GM21737 (cell line): ENCODE measurements around the gene SPOCD1.

Experiments used
- ATAC-seq: cut with Tn5 transposase; IDR thresholded peaks from one replicate; pipeline ENCODE4 v1.9.1; 2021; ENCODE audit warnings: mild to moderate bottlenecking, moderate library complexity; ENCODE audit not compliant: unreplicated experiment

Gene SPOCD1

DNA sequence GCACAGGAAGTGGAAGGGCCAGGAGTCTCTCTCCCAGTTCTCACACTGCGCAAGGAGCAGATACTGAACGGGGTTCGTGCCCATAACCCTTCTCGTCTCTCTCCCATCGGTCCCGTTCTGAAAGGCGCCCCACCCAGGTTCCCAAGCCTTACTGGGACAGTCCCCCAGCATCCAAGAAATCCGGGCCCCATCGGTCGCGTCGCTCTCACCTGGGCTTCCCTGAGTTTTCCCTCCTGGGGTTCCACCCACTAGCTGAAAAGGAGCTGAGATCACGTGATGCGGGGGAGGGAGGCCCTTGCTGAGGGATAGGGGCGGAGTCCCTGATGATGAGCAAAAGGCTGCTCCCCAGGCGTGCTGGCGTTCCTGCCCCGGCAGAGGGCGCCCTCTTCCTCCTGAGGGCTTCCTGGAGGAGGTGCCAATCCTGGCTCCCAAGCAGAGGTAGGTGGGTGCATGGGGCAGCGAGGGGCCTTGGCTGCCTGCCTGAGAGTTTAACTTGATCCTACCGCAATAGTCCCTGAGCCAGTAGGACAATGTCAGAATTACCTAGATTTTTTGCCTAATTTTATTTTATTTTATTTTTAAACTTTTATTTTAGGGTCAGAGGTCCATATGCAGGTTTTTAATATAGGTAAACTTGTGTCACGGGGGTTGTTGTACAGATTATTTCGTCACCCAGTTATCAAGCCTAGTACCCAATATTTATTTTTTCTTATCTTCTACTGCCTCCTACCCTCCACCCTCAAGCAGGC lies at the start of gene SPOCD1:
SPOCD1 (minus strand) TSS at position 271 of the 749 bp plus-strand sequence. CDS start 689 bp downstream, outside the sequence.
- ATAC-seq: no peak

GRCh38 chr1:31862071-31862470 lies 46.2 kb upstream of the SPOCD1 start:
- ATAC-seq: no peak

GRCh38 chr1:31861346-31861745 lies 45.5 kb upstream of the SPOCD1 start:
- ATAC-seq: no peak

DNA sequence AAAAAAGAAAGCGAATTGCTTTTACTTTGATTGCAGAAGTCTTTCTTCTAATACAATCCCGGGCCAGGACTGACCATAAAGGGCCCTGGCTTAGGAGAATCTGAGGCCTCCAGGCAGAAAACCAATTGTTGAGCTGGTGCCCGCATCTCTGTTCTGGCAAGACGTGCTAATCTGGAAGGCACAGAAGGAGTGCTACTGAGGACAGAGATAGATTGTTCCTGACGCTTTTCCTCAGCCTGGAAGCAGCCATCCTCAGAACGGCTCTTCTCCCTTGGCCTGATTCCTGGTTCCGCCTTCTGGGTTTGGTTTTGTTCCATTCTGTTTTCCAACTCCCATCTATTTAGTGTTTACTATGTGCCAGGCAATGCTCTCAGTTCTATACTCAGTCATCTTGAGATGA lies 44.8 kb upstream of the SPOCD1 start:
- ATAC-seq: no peak

DNA sequence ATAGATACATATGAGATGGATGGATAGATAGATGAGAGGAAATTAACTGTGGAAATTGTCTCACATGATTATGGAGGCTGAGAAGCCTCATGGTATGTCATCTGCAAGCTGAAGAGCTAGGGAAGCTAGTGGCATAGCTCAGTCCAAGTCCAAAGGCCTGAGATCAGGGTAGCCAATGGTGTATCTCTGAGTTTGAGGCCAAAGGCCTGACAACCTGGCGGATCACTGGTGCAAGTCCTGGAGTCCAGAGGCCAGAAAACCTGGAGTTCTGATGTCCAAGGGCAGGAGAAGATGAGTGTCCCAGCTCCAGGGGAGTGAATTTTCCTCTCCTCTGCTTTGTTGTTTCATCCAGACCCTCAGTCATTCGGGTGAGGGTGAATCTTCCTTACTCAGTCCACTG lies 43.9 kb upstream of the SPOCD1 start:
- ATAC-seq: no peak

DNA sequence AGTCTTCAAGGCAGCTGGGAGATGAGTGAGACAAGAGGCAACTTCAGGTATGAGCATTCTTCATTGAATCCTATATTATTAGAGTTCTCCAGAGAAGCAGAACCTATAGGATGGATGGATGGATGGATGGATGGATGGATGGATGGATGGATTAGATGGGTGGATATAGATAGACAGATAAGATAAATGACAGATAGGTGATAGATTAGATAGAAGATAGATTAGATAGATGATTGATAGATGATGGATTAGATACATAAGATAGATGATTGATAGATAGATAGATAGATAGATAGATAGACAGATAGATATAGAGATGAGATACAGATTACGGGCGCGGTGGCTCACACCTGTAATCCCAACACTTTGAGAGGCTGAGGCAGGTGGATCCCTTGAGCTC lies 43.2 kb upstream of the SPOCD1 start:
- no peak for ATAC-seq

DNA sequence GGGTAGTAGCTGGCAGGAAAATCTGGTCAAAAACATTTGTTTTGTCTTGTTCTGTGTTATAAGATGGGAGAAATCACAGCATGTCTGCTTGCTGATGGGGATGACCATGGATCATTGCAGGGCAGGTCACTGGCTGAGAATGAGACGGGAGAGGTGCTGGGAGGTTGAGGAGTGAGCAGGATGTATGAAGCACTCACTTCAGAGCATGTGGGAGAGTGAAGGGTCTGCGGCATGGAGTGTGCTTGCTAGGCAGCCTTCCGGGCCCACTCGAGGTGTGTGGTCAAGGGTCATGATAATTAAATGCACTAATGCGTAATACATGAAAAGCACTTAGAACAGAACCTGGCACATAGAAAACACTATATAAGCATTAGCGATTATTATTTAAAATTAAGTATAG lies 42.0 kb upstream of the SPOCD1 start:
- ATAC-seq: no peak

DNA sequence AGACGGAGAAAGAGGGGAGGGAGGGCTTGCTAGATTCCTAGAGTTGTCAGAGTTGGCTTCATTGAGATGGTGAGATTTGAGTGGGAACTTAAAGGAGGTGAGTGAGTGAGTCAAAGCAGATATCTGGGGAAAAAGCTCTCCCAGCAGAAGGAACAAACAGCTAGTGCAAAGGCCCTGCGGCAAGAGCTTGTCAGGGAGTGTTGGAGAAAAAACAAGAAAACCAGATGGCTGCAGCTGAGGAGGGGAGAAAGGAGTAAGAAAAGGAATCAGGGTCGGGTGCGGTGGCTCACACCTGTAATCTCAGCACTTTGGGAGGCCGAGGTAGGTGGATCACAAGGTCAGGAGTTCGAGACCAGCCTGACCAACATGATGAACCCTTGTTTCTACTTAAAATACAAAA lies 40.3 kb upstream of the SPOCD1 start:
- no peak for ATAC-seq

DNA sequence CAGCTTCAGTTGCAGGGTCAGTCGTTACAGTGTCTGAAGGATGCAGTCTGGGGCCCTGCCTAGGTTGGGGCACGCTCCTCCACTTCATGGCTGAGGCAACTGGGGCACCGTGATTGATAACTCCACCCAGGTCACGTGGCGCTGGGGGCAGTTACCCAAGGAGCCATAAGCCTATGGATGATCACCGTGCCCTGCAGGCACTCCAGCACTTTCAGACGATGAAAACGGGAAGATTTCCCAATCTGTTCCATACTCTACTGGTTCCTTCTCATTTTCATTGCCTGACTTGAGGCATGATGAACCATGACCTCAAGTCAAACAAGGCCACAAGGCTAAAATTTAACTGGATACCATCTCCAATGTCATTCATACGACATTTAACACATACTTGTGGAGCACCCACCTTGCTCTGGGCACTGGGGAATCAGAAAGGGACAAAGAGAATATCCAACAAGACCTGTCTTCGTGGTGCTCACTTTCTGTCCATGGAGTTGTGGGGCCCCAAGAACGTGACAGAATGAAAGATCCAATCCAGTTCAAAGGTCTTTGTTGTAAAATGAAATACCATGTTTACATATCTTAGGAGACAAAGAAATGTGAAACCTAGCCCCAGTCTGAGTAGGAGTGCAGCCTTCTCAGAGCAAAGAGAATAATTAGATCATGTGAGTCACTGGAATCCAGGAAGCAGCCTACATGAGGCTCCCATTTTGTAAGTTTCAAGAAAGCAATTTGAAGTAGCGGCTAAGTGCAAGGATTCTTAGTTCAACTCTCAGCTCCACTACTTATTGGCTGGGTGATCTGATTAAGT lies 39.4 kb upstream of the SPOCD1 start:
- ATAC-seq: no peak

GRCh38 chr1:31849653-31850052 lies 33.8 kb upstream of the SPOCD1 start:
- ATAC-seq: no peak

DNA sequence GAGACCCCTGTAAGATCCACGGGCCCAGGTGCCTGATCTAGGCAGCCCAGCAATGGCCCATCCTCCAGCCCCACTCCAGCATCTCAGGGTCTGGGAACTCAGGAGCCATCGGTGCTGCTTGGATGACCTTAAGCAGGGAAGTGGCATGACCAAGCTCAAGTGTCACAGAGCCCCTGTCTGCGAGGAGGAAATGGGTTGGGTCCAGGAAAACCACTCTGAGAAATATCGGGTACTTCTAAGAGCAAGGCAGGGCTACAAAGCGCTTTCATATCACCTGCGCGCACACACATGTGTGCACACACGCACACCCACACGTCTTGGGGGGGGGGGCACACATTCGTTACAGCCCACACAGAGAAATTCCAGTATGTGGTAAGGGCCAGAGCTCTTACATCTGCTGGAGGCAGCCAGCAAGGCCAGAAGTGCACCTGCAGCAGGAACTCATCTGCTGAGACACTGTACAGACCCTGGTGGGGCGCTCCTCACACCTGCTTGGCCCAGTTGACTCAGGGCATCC lies 32.6 kb upstream of the SPOCD1 start:
- ATAC-seq: no peak

DNA sequence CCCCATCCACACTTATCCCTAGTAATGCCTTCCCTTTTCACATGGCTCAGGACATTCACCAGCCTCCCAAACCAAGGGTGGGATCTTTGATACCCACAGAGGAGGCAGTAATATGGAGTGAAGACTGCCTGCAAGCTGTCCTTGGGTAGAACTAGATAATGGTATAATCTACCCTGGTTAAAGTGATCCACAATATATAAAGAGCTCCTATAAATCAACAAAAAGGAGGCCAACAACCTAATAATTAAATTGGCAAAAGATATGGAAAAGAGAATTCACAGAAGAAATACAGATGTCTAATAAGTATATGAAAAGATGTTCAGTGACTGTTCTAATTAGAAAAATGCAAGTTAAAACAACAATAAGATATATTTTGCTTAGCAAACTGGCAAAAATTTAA lies 30.7 kb upstream of the SPOCD1 start:
- ATAC-seq: no peak

DNA sequence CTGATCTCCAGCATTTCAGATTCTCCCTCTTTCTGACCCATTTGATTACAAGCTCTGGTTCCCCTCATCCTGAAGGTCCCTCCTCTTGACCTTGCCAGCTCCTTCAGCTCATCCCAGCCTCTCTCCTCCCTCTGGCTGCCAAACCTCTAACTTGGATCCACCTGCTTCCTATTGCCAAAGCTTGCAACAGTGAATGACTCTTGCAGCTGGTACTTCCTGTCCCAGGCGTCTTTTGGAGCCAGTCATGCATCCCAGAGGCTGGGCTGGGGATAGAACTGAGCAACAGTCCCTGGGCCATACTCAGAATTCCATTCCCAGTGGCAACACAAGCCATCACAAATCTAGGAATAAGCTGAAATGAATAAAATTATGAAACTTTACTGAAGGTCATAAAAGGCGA lies 27.7 kb upstream of the SPOCD1 start:
- no peak for ATAC-seq

GRCh38 chr1:31839662-31840343 lies 24.0 kb upstream of the SPOCD1 start:
- ATAC-seq: no peak

DNA sequence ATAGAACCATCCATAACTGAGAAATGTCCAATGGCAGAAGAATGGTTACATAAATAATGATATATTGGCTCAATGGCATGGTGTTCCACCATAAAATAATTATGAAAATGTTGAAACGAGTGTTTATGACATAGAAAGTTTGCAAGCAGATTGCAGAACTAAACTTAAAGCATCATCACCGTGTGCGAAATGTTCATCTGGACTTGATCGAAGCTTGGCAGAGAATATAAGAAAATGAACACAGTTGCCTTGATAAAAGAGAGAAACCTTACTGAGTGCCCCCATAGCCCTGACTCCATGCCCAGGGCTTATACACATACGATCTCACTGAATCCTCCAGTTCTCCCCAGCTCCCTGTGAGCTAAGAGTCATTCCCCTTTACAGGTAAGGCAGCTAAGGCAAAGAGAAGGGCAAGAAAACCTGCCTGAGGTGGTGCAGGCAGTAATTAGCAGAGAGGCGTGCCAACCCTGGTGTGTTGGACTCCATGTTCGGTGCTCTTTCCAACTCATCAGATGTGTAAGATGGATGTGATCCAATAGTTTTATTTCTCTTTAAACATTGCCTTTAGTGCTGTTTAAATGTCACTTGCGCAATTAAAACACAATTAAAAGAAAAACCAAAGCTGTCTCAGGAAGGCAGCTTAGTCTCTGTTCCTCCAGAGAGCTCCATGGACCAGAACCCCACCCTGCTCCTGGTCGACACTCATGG lies 21.8 kb upstream of the SPOCD1 start:
- ATAC-seq: no peak

DNA sequence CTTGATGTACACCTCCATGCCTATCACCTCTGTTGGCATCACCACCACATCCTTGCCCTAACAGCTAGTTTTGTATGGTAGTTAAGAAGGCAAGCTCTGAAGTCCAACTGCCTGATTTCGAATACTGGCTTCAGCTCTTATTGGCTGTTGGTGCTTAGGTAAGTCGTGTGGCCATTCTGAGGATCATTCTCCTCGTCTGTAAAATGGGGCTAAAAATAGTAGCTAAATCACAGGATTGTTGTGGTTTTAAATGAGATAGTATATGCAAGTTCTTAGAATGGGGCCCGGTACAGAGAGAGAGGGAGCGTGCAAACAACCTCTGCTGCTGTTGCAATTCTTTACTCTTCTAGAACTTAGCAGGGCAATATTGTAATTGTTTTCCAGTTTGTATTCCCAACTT lies 20.8 kb upstream of the SPOCD1 start:
- ATAC-seq: no peak

- no peak for ATAC-seq
Measured at GRCh38 chr1:31835415-31835814, 19.6 kb upstream of the SPOCD1 start.

GRCh38 chr1:31834501-31834900 lies 18.7 kb upstream of the SPOCD1 start:
- ATAC-seq: no peak

- no peak for ATAC-seq
Measured at GRCh38 chr1:31831397-31832378, 15.9 kb upstream of the SPOCD1 start.

DNA sequence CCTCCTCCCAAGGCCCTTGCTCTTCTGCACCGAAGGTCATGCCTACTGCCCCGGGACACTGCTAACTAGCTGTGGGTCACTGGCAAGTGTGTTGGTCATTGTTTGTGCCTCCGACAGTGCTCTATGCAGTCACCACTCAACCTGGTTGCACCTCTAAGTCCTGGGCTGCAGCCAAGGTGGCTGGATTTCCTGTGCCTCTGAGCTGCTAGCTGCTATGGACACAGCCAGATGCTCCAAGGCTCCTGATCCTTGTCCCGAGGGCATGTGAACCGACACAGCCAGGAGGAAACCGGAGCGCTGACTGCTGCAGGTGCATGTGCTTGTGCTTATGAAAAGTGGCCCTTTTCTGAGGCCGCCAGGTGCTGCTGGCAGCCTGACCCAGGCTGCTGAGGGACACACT lies 14.7 kb upstream of the SPOCD1 start:
- no peak for ATAC-seq
